Transverse colon (tissue), 4 donors: ENCODE results near the gene USP6. TPM values are rescaled to one million over a fixed set of nuclear protein-coding genes. Genes with fewer than 3 reads are reported as not detected.
"Not testable (repeated sequence)": the region's sequence is repeated elsewhere in the genome, so short reads cannot be mapped to it uniquely, and the experiment has no call there.

Experiments
- DNase-seq: peaks from one replicate; pipeline ENCODE4 v3.0.0-alpha.2; 2019
- H3K27ac ChIP-seq, 4 donors: fragments of 200-600 bp; sonication (generic); 2 replicates each; pipeline ENCODE4 v1.5.1; 2016 to 2018; ENCODE audit warnings: inconsistent platforms in 4 of 4
- H3K27me3 ChIP-seq: fragments of 200-600 bp; sonication (generic); 2 replicates; pipeline ENCODE4 v1.5.1; 2017; ENCODE audit warnings: inconsistent platforms
- H3K36me3 ChIP-seq, 4 donors: fragments of 200-600 bp; sonication (generic); 2 replicates each; pipeline ENCODE4 v1.5.1; 2017 to 2019; ENCODE audit warnings: inconsistent platforms in 4 of 4
- H3K4me1 ChIP-seq, 4 donors: fragments of 200-600 bp; sonication (generic); 2 replicates each; pipeline ENCODE4 v1.5.1; 2017 to 2020; ENCODE audit warnings: inconsistent platforms in 4 of 4
- H3K4me3 ChIP-seq, 4 donors: fragments of 200-600 bp; sonication (generic); 1 replicate in 1 of 4; 2 replicates in 3 of 4; pipeline versions ENCODE4 v1.5.1 to v1.6.1; 2017 to 2019; ENCODE audit warnings: inconsistent platforms in 4 of 4
- H3K9me3 ChIP-seq, 2 donors: fragments of 200-600 bp; sonication (generic); 2 replicates each; pipeline ENCODE4 v1.5.1; 2017 to 2019; ENCODE audit warnings: inconsistent platforms in 2 of 2
- EP300 ChIP-seq: sonication (generic); formaldehyde crosslinking; IDR thresholded peaks from one replicate; pipeline ENCODE4 v1.6.1; 2017; ENCODE audit warnings: antibody characterized with exemption, low read depth
- POLR2A ChIP-seq: fragments of 450-650 bp; IDR thresholded peaks from one replicate; pipeline ENCODE4 v1.6.1; 2016; ENCODE audit warnings: antibody characterized with exemption, mild to moderate bottlenecking, moderate library complexity
- POLR2AphosphoS5 ChIP-seq, 3 donors: sonication (generic); formaldehyde crosslinking; IDR thresholded peaks; one replicate each; pipeline ENCODE4 v1.6.1; 2016; ENCODE audit warnings: antibody characterized with exemption in 3 of 3
- WGBS, 2 donors: methylation state at CpG; one replicate each; pipeline ENCODE4 v1.1.5; 2018; ENCODE audit warnings: low coverage in 1 of 2; 5-methylcytosine and 5-hydroxymethylcytosine counted together
- in situ Hi-C, 4 donors: fragments of 200-750 bp; cut with MboI; loops; one replicate each; pipeline versions ENCODE4 v1.15.0 to v1.15.1; 2017; ENCODE audit warnings: low sequenced_read_pairs in 3 of 4, low pct_ligation_motif_present in 1 of 4, low pct_unique_long_range_greater_than_20kb in 1 of 4
- intact Hi-C: fragments of 100-400 bp; cut with DNase I; formaldehyde crosslinking; loops from one replicate; pipeline ENCODE4 v1.15.1; 2023; ENCODE audit warnings: low total_unique reads
- total RNA-seq, 4 donors: library from RNA; depleted of rRNA; stranded (reverse); fragments of >200 nt; gene quantifications; one replicate each; pipeline ENCODE4 v1.1.0, GENCODE V29; 2016
- TF ChIP-seq, protein P1 (sequence below), 5 experiments: fragments of 200-600 bp in 3 of 5; fragments of 450-650 bp in 2 of 5; sonication (generic) in 3 of 5; IDR thresholded peaks; 1 replicate in 2 of 5; 2 replicates in 3 of 5; pipeline ENCODE4 v1.5.1; 2016 to 2017; ENCODE audit warnings: antibody characterized with exemption in 5 of 5, inconsistent platforms in 3 of 5, mild to moderate bottlenecking in 2 of 5, moderate library complexity in 1 of 5

Gene USP6
- total RNA-seq, 4 donors from 2014 or later = under 0.01 to 0.82 TPM; not detected in 2

DNA sequence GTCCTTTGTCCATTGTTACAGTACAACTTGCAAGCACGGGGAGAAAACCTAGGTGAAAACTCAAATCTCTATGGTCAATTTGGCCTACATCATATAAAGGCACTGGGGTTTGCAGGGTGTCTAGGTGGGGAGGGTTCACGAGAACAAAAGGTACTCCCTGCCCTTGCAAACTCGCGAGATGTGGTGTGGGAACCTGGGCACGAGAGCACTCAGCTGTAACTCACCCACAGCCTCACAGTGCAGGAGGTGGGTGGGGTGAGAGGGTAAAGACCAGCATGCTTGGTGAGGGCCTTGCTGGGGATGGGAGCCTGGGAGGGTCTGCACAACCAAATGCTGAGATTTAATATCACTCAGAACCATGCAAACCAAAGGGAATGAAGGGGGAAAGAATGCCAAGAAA, 94.3 kb downstream of the USP6 start:
- Histone ChIP-seq H3K4me3 (no peak overlapping the region), H3K4me1 (no peaks in the 10 kb centered on the region), H3K36me3 (no peaks in the 10 kb centered on the region), H3K9me3 (no peaks in the 10 kb centered on the region), H3K27ac (peak overlapping the region in 2 of 4 donors; percentile 48 to 63), H3K27me3 (no peaks in the 10 kb centered on the region)
- no peak for DNase-seq
- intact Hi-C loops = no loop called here
- WGBS, 2 donors = 83% methylated on average over 5 of the region's 5 CpGs; no CpG with 5 or more reads in 1 of the 2 donors
- TF ChIP-seq EP300 (no peak), POLR2A (no peak), POLR2AphosphoS5 (IDR thresholded peaks at IDR 0.05) (no peak)
- TF ChIP-seq, protein P1, sequence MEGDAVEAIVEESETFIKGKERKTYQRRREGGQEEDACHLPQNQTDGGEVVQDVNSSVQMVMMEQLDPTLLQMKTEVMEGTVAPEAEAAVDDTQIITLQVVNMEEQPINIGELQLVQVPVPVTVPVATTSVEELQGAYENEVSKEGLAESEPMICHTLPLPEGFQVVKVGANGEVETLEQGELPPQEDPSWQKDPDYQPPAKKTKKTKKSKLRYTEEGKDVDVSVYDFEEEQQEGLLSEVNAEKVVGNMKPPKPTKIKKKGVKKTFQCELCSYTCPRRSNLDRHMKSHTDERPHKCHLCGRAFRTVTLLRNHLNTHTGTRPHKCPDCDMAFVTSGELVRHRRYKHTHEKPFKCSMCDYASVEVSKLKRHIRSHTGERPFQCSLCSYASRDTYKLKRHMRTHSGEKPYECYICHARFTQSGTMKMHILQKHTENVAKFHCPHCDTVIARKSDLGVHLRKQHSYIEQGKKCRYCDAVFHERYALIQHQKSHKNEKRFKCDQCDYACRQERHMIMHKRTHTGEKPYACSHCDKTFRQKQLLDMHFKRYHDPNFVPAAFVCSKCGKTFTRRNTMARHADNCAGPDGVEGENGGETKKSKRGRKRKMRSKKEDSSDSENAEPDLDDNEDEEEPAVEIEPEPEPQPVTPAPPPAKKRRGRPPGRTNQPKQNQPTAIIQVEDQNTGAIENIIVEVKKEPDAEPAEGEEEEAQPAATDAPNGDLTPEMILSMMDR (IDR thresholded peaks at IDR 0.05) = no peak
- in situ Hi-C loops = no loop called here

DNA sequence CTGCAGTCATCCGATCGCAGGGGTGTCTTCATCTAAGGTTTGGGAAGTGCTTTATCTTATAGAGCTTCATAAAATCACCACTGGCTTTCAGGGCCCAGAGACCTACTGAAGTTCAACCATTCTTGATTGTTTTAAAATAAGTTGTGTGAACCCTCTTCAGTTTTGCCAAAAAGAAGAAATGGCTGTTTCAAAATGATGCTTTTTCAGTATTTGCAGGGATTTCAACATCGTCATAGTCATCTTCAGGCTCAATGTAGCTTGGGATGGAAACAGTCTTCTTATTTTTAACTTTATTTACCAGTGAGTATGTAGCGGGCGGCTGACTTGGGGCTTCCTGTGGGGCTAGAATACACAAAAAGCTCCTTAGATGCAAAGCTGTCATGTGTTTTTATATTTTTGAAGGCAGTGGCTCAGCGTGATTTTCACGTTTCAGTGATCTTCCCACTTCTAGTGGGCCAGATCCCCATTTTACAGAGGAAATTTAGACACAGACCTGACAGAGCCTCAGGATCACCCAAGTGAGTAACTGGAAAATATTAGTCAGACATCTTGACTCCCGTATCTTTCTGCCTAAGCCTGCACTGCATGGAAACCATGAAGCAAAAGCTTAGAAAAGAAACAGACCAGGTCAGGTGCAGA, 94.9 kb downstream of the USP6 start:
- Histone ChIP-seq H3K4me1 (no peaks in the 10 kb centered on the region), H3K27ac (peak overlapping the region; percentile 10 to 63 (median 40)), H3K27me3 (no peaks in the 10 kb centered on the region), H3K9me3 (no peaks in the 10 kb centered on the region), H3K4me3 (no peak overlapping the region), H3K36me3 (no peaks in the 10 kb centered on the region)
- intact Hi-C loops (no loop called here), in situ Hi-C loops (no loop called here)
- DNase-seq = no peak
- TF ChIP-seq POLR2AphosphoS5 (IDR thresholded peaks at IDR 0.05) (no peak), EP300 (no peak), POLR2A (no peak)
- TF ChIP-seq, protein P1 (IDR thresholded peaks at IDR 0.05) = no peak
- 78 to 91% methylated on average over 7 to 8 of the region's 8 CpGs for WGBS, 2 donors

DNA sequence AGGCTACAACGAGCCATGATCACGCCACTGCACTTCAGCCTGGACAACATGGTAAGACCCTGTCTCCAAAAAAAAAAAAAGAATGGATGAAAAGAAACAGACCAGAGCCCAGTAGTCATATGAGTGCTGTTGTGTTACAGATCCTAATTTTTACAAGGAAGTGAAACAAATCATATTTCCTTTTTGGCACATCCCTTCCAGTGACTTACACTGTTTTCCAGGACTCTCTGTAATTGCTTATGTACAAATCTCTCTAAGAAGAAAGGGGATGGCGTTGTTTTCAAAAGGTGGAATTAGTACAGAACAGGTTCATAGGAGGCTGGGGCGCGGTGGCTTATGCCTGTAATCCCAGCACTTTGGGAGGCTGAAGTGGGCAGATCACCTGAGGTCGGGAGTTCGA, 95.6 kb downstream of the USP6 start:
- Histone ChIP-seq H3K4me1 (no peaks in the 10 kb centered on the region), H3K27ac (peak overlapping the region; percentile 2 to 63 (median 20)), H3K4me3 (no peak overlapping the region), H3K9me3 (no peaks in the 10 kb centered on the region), H3K36me3 (no peaks in the 10 kb centered on the region), H3K27me3 (no peaks in the 10 kb centered on the region)
- intact Hi-C loops (no loop called here), in situ Hi-C loops (no loop called here)
- TF ChIP-seq POLR2A (no peak), EP300 (no peak), POLR2AphosphoS5 (IDR thresholded peaks at IDR 0.05) (no peak)
- TF ChIP-seq, protein P1 (IDR thresholded peaks at IDR 0.05) = no peak
- WGBS, 2 donors = 89 to 100% methylated on average over 2 to 7 of the region's 7 CpGs
- no peak for DNase-seq

DNA sequence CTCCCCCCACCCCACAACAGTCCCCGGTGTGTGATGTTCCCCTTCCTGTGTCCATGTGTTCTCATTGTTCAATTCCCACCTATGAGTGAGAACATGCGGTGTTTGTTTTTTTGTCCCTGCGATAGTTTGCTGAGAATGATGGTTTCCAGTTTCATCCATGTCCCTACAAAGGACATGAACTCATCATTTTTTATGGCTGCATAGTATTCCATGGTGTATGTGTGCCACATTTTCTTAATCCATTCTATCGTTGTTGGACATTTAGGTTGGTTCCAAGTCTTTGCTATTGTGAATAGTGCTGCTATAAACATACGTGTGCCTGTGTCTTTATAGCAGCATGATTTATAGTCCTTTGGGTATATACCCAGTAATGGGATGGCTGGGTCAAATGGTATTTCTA, 101.7 kb downstream of the USP6 start:
- DNase-seq, intact Hi-C loops, H3K27me3 ChIP-seq, H3K36me3 ChIP-seq, H3K4me3 ChIP-seq, H3K9me3 ChIP-seq, in situ Hi-C loops, H3K27ac ChIP-seq, H3K4me1 ChIP-seq: not testable (repeated sequence)
- 92 to 96% methylated on average over 2 to 4 of the region's 5 CpGs for WGBS, 2 donors

DNA sequence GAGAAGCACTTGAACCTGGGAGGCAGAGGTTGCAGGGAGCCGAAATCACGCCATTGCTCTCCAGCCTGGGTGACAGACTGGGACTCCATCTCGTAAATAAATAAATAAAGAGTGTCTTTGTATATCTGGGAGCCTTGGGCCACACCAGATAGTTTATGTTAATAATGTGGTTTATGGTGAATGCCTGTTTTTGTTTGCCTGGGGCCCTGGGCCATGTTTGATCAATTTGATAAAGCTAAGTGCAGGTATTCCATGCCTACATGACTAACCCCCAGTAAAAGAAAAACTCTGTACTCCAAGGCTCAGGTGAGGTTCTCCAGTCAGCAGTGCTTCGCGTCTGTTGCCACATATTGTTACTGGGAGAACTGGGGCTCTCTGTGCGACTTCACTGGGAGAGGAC, 103.7 kb downstream of the USP6 start:
- 97 to 100% methylated on average over 3 to 6 of the region's 6 CpGs for WGBS, 2 donors
- intact Hi-C loops = no loop called here
- H3K27ac ChIP-seq = no peak overlapping the region
- TF ChIP-seq EP300 (no peak), POLR2AphosphoS5 (IDR thresholded peaks at IDR 0.05) (no peak), POLR2A (no peak)
- TF ChIP-seq, protein P1 (IDR thresholded peaks at IDR 0.05) = no peak
- in situ Hi-C loops = no loop called here
- no peak overlapping the region for H3K4me3 ChIP-seq
- no peaks in the 10 kb centered on the region for H3K9me3 ChIP-seq
- no peaks in the 10 kb centered on the region for H3K36me3 ChIP-seq
- DNase-seq = no peak
- H3K4me1 ChIP-seq = no peaks in the 10 kb centered on the region
- no peaks in the 10 kb centered on the region for H3K27me3 ChIP-seq
